ENCODE measurements around the gene CD151.

GRCh38 chr11:862081-862661 is 29.4 kb downstream of the CD151 start:
- no peak for TF ChIP-seq EZH2phosphoT487 (IDR thresholded peaks at IDR 0.05; ENCODE audit: low read depth, severe bottlenecking, unreplicated experiment)
- TF ChIP-seq CTCF (IDR thresholded peaks at IDR 0.05; ENCODE audit: poor library complexity) = no peak
